Measurements from ENCODE around the gene IQCB1. TPM values are rescaled to one million over a fixed set of nuclear protein-coding genes. Genes with fewer than 3 reads are reported as not detected.

IQCB1 gene
- total and polyA plus RNA-seq, 10 of the 15 experiments (the other 5 are each of a cell fraction or from before 2014, with no cell fraction given): 36.0 to 69.4 (median 48.9) TPM

- TF ChIP-seq ZNF687 (IDR thresholded peaks at IDR 0.05) (no peak; the same call in 1 of the 2 replicates), ZBTB40 (IDR thresholded peaks at IDR 0.05; ENCODE audit: borderline replicate concordance) (no peak), DPF2 (IDR thresholded peaks at IDR 0.05) (0 out of 2 replicates have a peak, but pooled peaks have one; percentile 52), ZNF592 (IDR thresholded peaks at IDR 0.05) (no peak), CREB1 (IDR thresholded peaks at IDR 0.05; ENCODE audit: low read depth) (peak; percentile 43; the same call in 1 of the 2 replicates), HCFC1 (IDR thresholded peaks at IDR 0.05; ENCODE audit: low read length) (no peak), NFYA (IDR thresholded peaks at IDR 0.05; ENCODE audit: borderline replicate concordance, low read depth, low read length) (no peak), MYC (IDR thresholded peaks at IDR 0.05; ENCODE audit: insufficient read depth, insufficient read length, insufficient replicate concordance, low read length, severe bottlenecking) (no peak), CBX5 (IDR thresholded peaks at IDR 0.05; ENCODE audit: low read depth) (0 out of 2 replicates have a peak, but pooled peaks have one; percentile 67), RAD51 (IDR thresholded peaks at IDR 0.05) (no peak), RCOR1 (conservative IDR thresholded peaks at IDR 0.05; ENCODE audit: low read depth, low read length) (no peak), BCL3 (IDR thresholded peaks at IDR 0.05; ENCODE audit: borderline replicate concordance, insufficient read depth, low read depth, low read length, poor library complexity, severe bottlenecking) (no peak), NRF1 (conservative IDR thresholded peaks at IDR 0.05; ENCODE audit: low read depth, low read length) (no peak), ZBTB33 (IDR thresholded peaks at IDR 0.05) (no peak)
Measured at GRCh38 chr3:121809249-121809648, 25.6 kb downstream of the IQCB1 start (continued).

Data from GM12878 (cell line).